ENCODE results near the gene IL3. TPM values are rescaled to one million over a fixed set of nuclear protein-coding genes. Genes with fewer than 3 reads are reported as not detected.
A peak's percentile ranks its signal among the peaks of the same experiment; 100 is the strongest.

The IL3 gene
- total and polyA plus RNA-seq, 9 of the 15 experiments (the other 6 are each of a cell fraction or from before 2014, with no cell fraction given), result not detected

- TF ChIP-seq DACH1 (IDR thresholded peaks at IDR 0.05; ENCODE audit: partially characterized antibody) (peak; percentile 0), RB1 (IDR thresholded peaks at IDR 0.05; ENCODE audit: low read depth) (no peak), TBL1XR1 (IDR thresholded peaks at IDR 0.05; ENCODE audit: low read length in 2 of 2) (no peak), POLR3A (IDR thresholded peaks at IDR 0.05; ENCODE audit: borderline replicate concordance, extremely low read depth, insufficient read depth, insufficient read length) (no peak)
- Histone ChIP-seq H3K4me2 (ENCODE audit: insufficient read depth, low read length) (no peak overlapping the region), H3K4me1 (replicated peaks in 1 of 2; ENCODE audit: control insufficient read depth in 2 of 2, insufficient read depth in 2 of 2, low read length in 2 of 2) (peaks cover 28 to 54% of the 10 kb centered on the region in 2 experiments), H3K36me3 (ENCODE audit: control insufficient read depth, insufficient read depth, low read length) (no peaks in the 10 kb centered on the region), H3K9me3 (replicated peaks; ENCODE audit: control insufficient read depth, insufficient read depth, low read depth, low read length) (no peaks in the 10 kb centered on the region), H3K79me2 (ENCODE audit: control insufficient read depth, insufficient read depth, low read length) (no peaks in the 10 kb centered on the region; the same call in 2 of the 3 replicates), H3K9me1 (ENCODE audit: control insufficient read depth, insufficient read depth, low read length) (no peaks in the 10 kb centered on the region), H3K27me3 (ENCODE audit: control insufficient read depth in 2 of 2, insufficient read depth in 2 of 2, low read length in 2 of 2) (no peaks in the 10 kb centered on the region), H3K9ac (ENCODE audit: insufficient read depth in 1 of 2, low read depth in 2 of 2, low read length in 2 of 2) (no peak overlapping the region), H4K20me1 (replicated peaks; ENCODE audit: control insufficient read depth, insufficient read depth, low read length) (peaks cover 8% of the 10 kb centered on the region; the same call in 1 of the 2 replicates), H3K27ac (ENCODE audit: extremely low read depth, low read depth, low read length) (no peak overlapping the region), H2AFZ (ENCODE audit: low read depth, low read length) (no peak overlapping the region), H3K4me3 (no peak overlapping the region)
- FAIRE-seq, result no peak
- in situ Hi-C loops (cut with MboI), result no loop called here
- DNase-seq (ENCODE audit: extremely low read depth in 1 of 4, low spot score in 3 of 4), result no peak
- ChIA-PET CTCF (ENCODE audit: low intra/inter-chr PET ratio) (no interaction called here), POLR2A (no interaction called here)
- no TSS peak for BruUV-seq (replicated peaks)
- intact Hi-C loops (cut with micrococcal nuclease), result loop anchor here (2.0 kb wide), 1 partner anchor 78 kb away; no protein-coding TSS in a partner anchor
- ATAC-seq, result no peak
Measured at GRCh38 chr5:132098621-132099020, 38.2 kb downstream of the IL3 start.

- Histone ChIP-seq H3K4me1 (replicated peaks in 1 of 2; ENCODE audit: control insufficient read depth in 2 of 2, insufficient read depth in 2 of 2, low read length in 2 of 2) (peaks cover 32 to 60% of the 10 kb centered on the region in 2 experiments), H3K36me3 (ENCODE audit: control insufficient read depth, insufficient read depth, low read length) (no peaks in the 10 kb centered on the region), H3K27ac (ENCODE audit: extremely low read depth, low read depth, low read length) (no peak overlapping the region; the same call in 2 of the 3 replicates), H3K79me2 (ENCODE audit: control insufficient read depth, insufficient read depth, low read length) (no peaks in the 10 kb centered on the region; the same call in 2 of the 3 replicates), H3K27me3 (ENCODE audit: control insufficient read depth in 2 of 2, insufficient read depth in 2 of 2, low read length in 2 of 2) (no peaks in the 10 kb centered on the region), H3K9ac (ENCODE audit: insufficient read depth in 1 of 2, low read depth in 2 of 2, low read length in 2 of 2) (no peak overlapping the region), H2AFZ (ENCODE audit: low read depth, low read length) (no peak overlapping the region), H3K4me2 (ENCODE audit: insufficient read depth, low read length) (no peak overlapping the region), H4K20me1 (replicated peaks; ENCODE audit: control insufficient read depth, insufficient read depth, low read length) (peaks cover 8% of the 10 kb centered on the region; the same call in 1 of the 2 replicates), H3K9me3 (replicated peaks; ENCODE audit: control insufficient read depth, insufficient read depth, low read depth, low read length) (no peaks in the 10 kb centered on the region), H3K4me3 (no peak overlapping the region), H3K9me1 (ENCODE audit: control insufficient read depth, insufficient read depth, low read length) (no peaks in the 10 kb centered on the region)
- no peak for DNase-seq (ENCODE audit: extremely low read depth in 1 of 4, low spot score in 3 of 4)
- POLR2A ChIA-PET, result interaction anchor here (0.8 kb wide), 1 partner anchor 13 kb away, joined by 3 read pairs; no protein-coding TSS in a partner anchor
- in situ Hi-C loops (cut with MboI) (no loop called here), intact Hi-C loops (cut with micrococcal nuclease) (loop anchor here (2.0 kb wide), 1 partner anchor 78 kb away; no protein-coding TSS in a partner anchor)
- no TSS peak for BruUV-seq (replicated peaks)
- CTCF ChIA-PET (ENCODE audit: low intra/inter-chr PET ratio), result no interaction called here
- no peak for ATAC-seq
- WGBS (ENCODE audit: insufficient coverage, low coverage, missing lambda C conversion rate), result 54% methylated on average over 5 of the region's 5 CpGs
- TF ChIP-seq ZNF639 (CRISPR knock-in tag; conservative IDR thresholded peaks at IDR 0.05 in 1 of 2, IDR thresholded peaks at IDR 0.05 in 1 of 2) (peak in 1 of 2 experiments; percentile 18; a peak in 1 of 4 replicates), CHD1 (IDR thresholded peaks at IDR 0.05; ENCODE audit: low read length) (no peak), USF2 (CRISPR knock-in tag; IDR thresholded peaks at IDR 0.05) (peak; percentile 20; the same call in 1 of the 2 replicates), DMBX1 (CRISPR knock-in tag; IDR thresholded peaks at IDR 0.05; ENCODE audit: borderline replicate concordance) (peak; percentile 20; the same call in 1 of the 2 replicates)
- peak; percentile 29 for FAIRE-seq
Measured at GRCh38 chr5:132099076-132099748, 38.8 kb downstream of the IL3 start.

Data from K562 (cell line).